Fibroblast of lung (primary cell): ENCODE data around the gene RPS6KL1. TPM values are rescaled to one million over a fixed set of nuclear protein-coding genes. Genes with fewer than 3 reads are reported as not detected.

Source experiments
- DNase-seq, 2 donors: peaks; one replicate each; pipeline versions ENCODE4 v3.0.0 to v3.0.0-alpha.2; 2010; ENCODE audit warnings: low read depth in 2 of 2
- H2AFZ ChIP-seq: 2 replicates; pipeline ENCODE4 v1.5.1; 2012; ENCODE audit warnings: low read length, control low read depth, inconsistent platforms
- H3K27ac ChIP-seq: 2 replicates; pipeline ENCODE4 v1.5.1; 2011; ENCODE audit warnings: low read length, control low read depth; ENCODE audit not compliant: insufficient read depth
- H3K27me3 ChIP-seq: 2 replicates; pipeline ENCODE4 v1.5.1; 2011; ENCODE audit warnings: mild to moderate bottlenecking, low read length; ENCODE audit not compliant: control insufficient read depth, insufficient read depth
- H3K36me3 ChIP-seq: 2 replicates; pipeline ENCODE4 v1.5.1; 2011; ENCODE audit warnings: low read length; ENCODE audit not compliant: control insufficient read depth, insufficient read depth
- H3K4me1 ChIP-seq: 2 replicates; pipeline ENCODE4 v1.5.1; 2011; ENCODE audit warnings: low read length; ENCODE audit not compliant: control insufficient read depth, insufficient read depth; ENCODE audit errors: extremely low read depth
- H3K4me2 ChIP-seq: 2 replicates; pipeline ENCODE4 v1.5.1; 2011; ENCODE audit warnings: low read length, control low read depth; ENCODE audit not compliant: insufficient read depth; ENCODE audit errors: extremely low read depth
- H3K4me3 ChIP-seq, 4 experiments: fragments of 200-600 bp in 1 of 4; sonication (generic) in 1 of 4; replicated peaks in 1 of 4; 2 replicates each; pipeline ENCODE4 v1.5.1; 2011 to 2016; ENCODE audit warnings: low read length in 4 of 4, low read depth in 3 of 4, mild to moderate bottlenecking in 3 of 4, control low read depth in 2 of 4, inconsistent platforms in 1 of 4, mixed read lengths in 1 of 4; ENCODE audit not compliant: insufficient read depth in 1 of 4; ENCODE audit errors: control extremely low read depth in 1 of 4
- H3K79me2 ChIP-seq: 2 replicates; pipeline ENCODE4 v1.5.1; 2012; ENCODE audit warnings: mild to moderate bottlenecking, low read length, inconsistent platforms; ENCODE audit not compliant: control insufficient read depth, insufficient read depth
- H3K9ac ChIP-seq: 2 replicates; pipeline ENCODE4 v1.5.1; 2011; ENCODE audit warnings: mild to moderate bottlenecking, low read length, control low read depth; ENCODE audit not compliant: insufficient read depth
- H3K9me3 ChIP-seq: 2 replicates; pipeline ENCODE4 v1.5.1; 2012; ENCODE audit warnings: low read depth, low read length; ENCODE audit not compliant: control insufficient read depth, insufficient read depth
- H4K20me1 ChIP-seq: 2 replicates; pipeline ENCODE4 v1.5.1; 2011; ENCODE audit warnings: low read length; ENCODE audit not compliant: control insufficient read depth, insufficient read depth; ENCODE audit errors: extremely low read depth
- CTCF ChIP-seq, 2 donors: IDR thresholded peaks in 1 of 2; conservative IDR thresholded peaks in 1 of 2; 1 replicate in 1 of 2; 2 replicates in 1 of 2; pipeline ENCODE4 v1.5.1; 2011 to 2012; ENCODE audit warnings: low read length in 2 of 2, control low read depth in 1 of 2, inconsistent platforms in 1 of 2, low read depth in 1 of 2, mild to moderate bottlenecking in 1 of 2
- EZH2 ChIP-seq: IDR thresholded peaks from 2 replicates; pipeline ENCODE4 v1.5.1; 2012; ENCODE audit warnings: low read length, control low read depth, mild to moderate bottlenecking; ENCODE audit errors: missing control alignments
- polyA plus RNA-seq, 2 donors: library from polyadenylated mRNA; depleted of rRNA in 1 of 2; stranded (reverse) in 1 of 2; unstranded in 1 of 2; fragments of >200 nt; gene quantifications; 2 replicates each; pipeline ENCODE4 v1.2.1, GENCODE V29; 2011 to 2012; ENCODE audit warnings: missing spikeins in 1 of 2
- total RNA-seq: library from RNA; depleted of rRNA; stranded (reverse); fragments of >200 nt; gene quantifications from 2 replicates; pipeline ENCODE4 v1.2.1, GENCODE V29; 2014

The RPS6KL1 gene
- total and polyA plus RNA-seq, 2 donors (not counting 1 experiment from before 2014, with no cell fraction given): 0.52 to 1.2 TPM

- H3K79me2 ChIP-seq: peaks cover 31% of the 10 kb centered on the region
Observed at GRCh38 chr14:74891870-74892269, 31.2 kb downstream of the RPS6KL1 start.

GRCh38 chr14:74890262-74890661, 32.8 kb downstream of the RPS6KL1 start:
- Histone ChIP-seq H3K36me3 (peaks cover 25% of the 10 kb centered on the region), H3K27me3 (no peaks in the 10 kb centered on the region), H3K79me2 (peaks cover 41% of the 10 kb centered on the region), H2AFZ (no peak overlapping the region), H3K27ac (no peak overlapping the region), H4K20me1 (no peaks in the 10 kb centered on the region), H3K9ac (no peak overlapping the region), H3K4me1 (peaks cover 16% of the 10 kb centered on the region), H3K4me2 (no peak overlapping the region), H3K9me3 (no peaks in the 10 kb centered on the region), H3K4me3 (no peak overlapping the region)
- TF ChIP-seq EZH2: no peak
- TF ChIP-seq CTCF (conservative IDR thresholded peaks at IDR 0.05 in 1 of 2, IDR thresholded peaks at IDR 0.05 in 1 of 2; ENCODE audit: low read depth in 1 of 2, low read length in 2 of 2): no peak
- DNase-seq: no peak

More at GRCh38 chr14:74891870-74892269, 31.2 kb downstream of the RPS6KL1 start:
- Histone ChIP-seq H4K20me1 (no peaks in the 10 kb centered on the region), H3K27ac (no peak overlapping the region), H3K36me3 (peaks cover 29% of the 10 kb centered on the region), H3K9me3 (no peaks in the 10 kb centered on the region), H3K4me2 (no peak overlapping the region), H3K9ac (no peak overlapping the region), H3K4me1 (peaks cover 5% of the 10 kb centered on the region), H2AFZ (no peak overlapping the region), H3K4me3 (no peak overlapping the region), H3K27me3 (no peaks in the 10 kb centered on the region)
- DNase-seq: peak in 1 of 2 donors; percentile 63
- no peak for TF ChIP-seq CTCF (conservative IDR thresholded peaks at IDR 0.05 in 1 of 2, IDR thresholded peaks at IDR 0.05 in 1 of 2; ENCODE audit: low read depth in 1 of 2, low read length in 2 of 2)
- no peak for TF ChIP-seq EZH2

GRCh38 chr14:74888164-74889158, 34.6 kb downstream of the RPS6KL1 start:
- Histone ChIP-seq H3K9me3 (no peaks in the 10 kb centered on the region), H3K27me3 (no peaks in the 10 kb centered on the region), H3K9ac (no peak overlapping the region), H3K79me2 (peaks cover 59% of the 10 kb centered on the region), H3K4me2 (no peak overlapping the region), H2AFZ (no peak overlapping the region), H3K27ac (no peak overlapping the region), H4K20me1 (no peaks in the 10 kb centered on the region), H3K4me3 (no peak overlapping the region), H3K4me1 (peaks cover 29% of the 10 kb centered on the region), H3K36me3 (peaks cover 23% of the 10 kb centered on the region)
- TF ChIP-seq EZH2 (no peak), CTCF (conservative IDR thresholded peaks at IDR 0.05 in 1 of 2, IDR thresholded peaks at IDR 0.05 in 1 of 2; ENCODE audit: low read depth in 1 of 2, low read length in 2 of 2) (no peak)
- DNase-seq: peak in 1 of 2 donors; percentile 48
